NCI-H2107 treated with DMSO at 0.1 percent for 48 hours (cell line): Measurements from ENCODE around the gene PLTP.

Source experiments
- DNase-seq: peaks from one replicate; lab custom pipeline; 2025; ENCODE audit not compliant: unreplicated experiment; lab: John Stamatoyannopoulos, UW

Gene PLTP

GRCh38 chr20:45850926-45851325, 61.0 kb downstream of the PLTP start:
- no peak for DNase-seq

- DNase-seq = no peak
Measured at GRCh38 chr20:45850238-45850637, 61.7 kb downstream of the PLTP start.

DNA sequence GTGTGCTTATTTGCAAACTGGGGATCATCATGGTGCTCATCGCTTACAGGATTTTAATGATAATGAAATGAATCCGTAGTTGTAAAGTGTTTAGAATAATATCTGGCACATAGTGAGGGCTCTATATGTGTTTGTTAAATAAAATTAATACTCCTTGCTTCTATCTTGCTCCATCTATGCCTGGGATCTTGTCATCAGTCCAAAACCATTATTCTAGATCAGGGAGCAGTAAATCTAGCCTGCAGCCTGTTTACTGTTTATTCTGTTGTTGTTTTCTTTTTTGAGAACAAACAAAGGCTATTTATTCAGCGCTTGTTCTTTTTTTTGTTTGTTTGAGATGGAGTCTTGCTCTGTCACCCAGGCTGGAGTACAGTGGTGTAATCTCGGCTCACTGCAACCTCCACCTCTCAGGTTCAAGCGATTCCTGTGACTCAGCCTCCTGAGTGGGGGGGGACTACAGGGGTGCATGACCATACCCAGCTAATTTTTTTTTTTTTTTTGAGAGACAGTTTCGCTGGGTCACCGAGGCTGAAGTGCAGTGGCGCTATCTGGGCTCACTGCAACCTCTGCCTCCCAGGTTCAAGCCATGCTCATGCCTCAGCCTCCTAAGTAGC, 62.9 kb downstream of the PLTP start:
- no peak for DNase-seq
